Cardiac atrium fibroblast (primary cell): ENCODE data around the gene PCK1. TPM values are rescaled to one million over a fixed set of nuclear protein-coding genes. Genes with fewer than 3 reads are reported as not detected.

Source experiments
- total RNA-seq: library from RNA; depleted of rRNA; stranded (reverse); fragments of >200 nt; gene quantifications from 2 replicates; pipeline ENCODE4 v1.2.3, GENCODE V29; 2015

PCK1 gene
- total RNA-seq = not detected in 2 replicates

DNA sequence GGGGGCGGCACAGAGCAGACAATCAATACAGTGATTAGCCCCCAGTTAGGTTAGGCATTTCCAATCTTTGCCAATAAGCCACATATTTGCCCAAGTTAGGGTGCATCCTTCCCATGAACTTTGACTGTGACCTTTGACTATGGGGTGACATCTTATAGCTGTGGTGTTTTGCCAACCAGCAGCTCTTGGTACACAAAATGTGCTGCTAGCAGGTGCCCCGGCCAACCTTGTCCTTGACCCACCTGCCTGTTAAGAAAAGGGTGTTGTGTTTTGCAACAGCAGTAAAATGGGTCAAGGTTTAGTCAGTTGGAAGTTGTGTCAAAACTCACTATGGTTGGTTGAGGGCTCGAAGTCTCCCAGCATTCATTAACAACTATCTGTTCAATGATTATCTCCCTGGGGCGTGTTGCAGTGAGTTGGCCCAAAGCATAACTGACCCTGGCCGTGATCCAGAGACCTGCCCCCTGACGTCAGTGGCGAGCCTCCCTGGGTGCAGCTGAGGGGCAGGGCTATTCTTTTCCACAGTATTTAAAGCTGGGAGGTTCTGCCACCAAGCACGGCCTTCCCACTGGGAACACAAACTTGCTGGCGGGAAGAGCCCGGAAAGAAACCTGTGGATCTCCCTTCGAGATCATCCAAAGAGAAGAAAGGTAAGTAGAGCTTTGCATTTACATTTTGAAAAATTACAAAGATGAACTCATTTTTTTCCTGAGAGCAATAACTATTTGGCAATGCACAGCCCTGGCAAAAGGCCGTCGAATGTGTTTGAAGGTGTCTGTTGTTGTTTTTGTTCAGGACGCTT, at the start of gene PCK1:
TSS of gene PCK1 (plus strand) at position 557 of the 802 bp plus-strand sequence. CDS start 302 bp downstream, outside the sequence.

DNA sequence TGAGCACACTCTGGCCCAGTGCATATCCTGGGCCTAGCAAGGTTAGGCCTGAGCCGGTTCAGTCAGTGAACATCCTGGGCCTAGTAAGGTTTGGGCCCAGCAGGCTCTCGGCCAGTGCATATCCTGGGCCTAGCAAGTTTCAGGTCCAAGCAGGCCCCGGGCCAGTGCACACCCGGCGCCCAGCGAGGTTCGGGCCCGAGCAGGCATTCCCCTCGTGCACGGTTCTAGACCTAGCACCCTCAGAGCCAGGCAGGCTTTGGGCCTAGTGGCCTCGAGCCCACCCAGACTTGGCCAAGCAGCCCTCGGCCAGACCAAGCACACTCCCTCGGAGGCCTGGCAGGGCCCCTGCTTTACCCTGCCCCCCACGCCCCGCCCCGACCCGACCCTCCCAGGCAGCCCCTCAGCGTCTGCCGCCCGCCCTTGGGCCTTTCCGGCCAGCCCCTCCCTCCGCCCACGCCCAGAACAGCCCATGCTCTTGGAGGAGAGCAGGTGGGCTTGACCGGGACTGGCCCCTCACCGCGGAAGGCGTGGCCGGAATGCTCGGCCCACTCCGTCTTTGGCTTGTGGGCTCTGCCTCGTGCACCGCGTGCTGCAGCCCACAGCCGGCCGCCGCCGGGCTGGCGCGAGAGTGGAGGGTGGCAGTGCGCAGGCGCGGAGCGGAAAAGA, 36.3 kb upstream of the PCK1 start, which contains the start of gene CTCFL:
TSS of gene CTCFL (minus strand) at position 630 of the 666 bp plus-strand sequence. CDS start 935 bp downstream, outside the sequence.

Other genes starting within 250 kb of the PCK1 start
- not detected in 2 replicates for gene SPO11, start 231.3 kb upstream of the PCK1 start, total RNA-seq
- 41.2 and 52.2 TPM in 2 replicates for gene RAE1, start 209.9 kb upstream of the PCK1 start, total RNA-seq
- 4.9 and 8.6 TPM in 2 replicates for gene RBM38, start 169.7 kb upstream of the PCK1 start, total RNA-seq
- not detected in 2 replicates for gene CTCFL, start 36.0 kb upstream of the PCK1 start, total RNA-seq
- gene ZBP1, start 59.3 kb downstream of the PCK1 start, total RNA-seq = not detected in 2 replicates
- gene PMEPA1, start 148.9 kb downstream of the PCK1 start, total RNA-seq = 1.6 and 2.2 TPM in 2 replicates